Tibial artery (tissue), 4 donors: ENCODE measurements around the gene MRPL16.
"Not testable (repeated sequence)": the region's sequence is repeated elsewhere in the genome, so short reads cannot be mapped to it uniquely, and the experiment has no call there.

Experiments
- DNase-seq, 2 donors: peaks; one replicate each; pipeline ENCODE4 v3.0.0-alpha.2; 2019
- H3K27ac ChIP-seq, 2 donors: fragments of 200-600 bp; sonication (generic) in 1 of 2; 1 replicate in 1 of 2; 2 replicates in 1 of 2; pipeline ENCODE4 v1.5.1; 2018 to 2019; ENCODE audit warnings: mild to moderate bottlenecking in 1 of 2
- H3K27me3 ChIP-seq, 2 donors: fragments of 200-600 bp; sonication (generic) in 1 of 2; one replicate each; pipeline versions ENCODE4 v1.5.1 to v1.6.0; 2016 to 2019
- H3K36me3 ChIP-seq, 3 donors: fragments of 200-600 bp; sonication (generic) in 2 of 3; one replicate each; pipeline ENCODE4 v1.5.1; 2016 to 2019; ENCODE audit warnings: mild to moderate bottlenecking in 2 of 3
- H3K4me1 ChIP-seq, 4 donors: fragments of 200-600 bp; sonication (generic) in 2 of 4; 1 replicate in 3 of 4; 2 replicates in 1 of 4; pipeline ENCODE4 v1.5.1; 2016 to 2019
- H3K4me3 ChIP-seq, 2 donors: fragments of 200-600 bp; sonication (generic) in 1 of 2; 1 replicate in 1 of 2; 2 replicates in 1 of 2; pipeline ENCODE4 v1.5.1; 2018 to 2019; ENCODE audit warnings: mild to moderate bottlenecking in 2 of 2
- H3K9me3 ChIP-seq, 3 donors: fragments of 200-600 bp; sonication (generic) in 1 of 3; one replicate each; pipeline ENCODE4 v1.5.1; 2016 to 2019
- intact Hi-C: fragments of 100-400 bp; cut with DNase I; formaldehyde crosslinking; loops from one replicate; pipeline ENCODE4 v1.15.0; 2023; ENCODE audit warnings: low total_unique reads
- TF ChIP-seq, protein P1 (sequence below), 2 experiments: fragments of 200-600 bp in 1 of 2; fragments of 450-650 bp in 1 of 2; IDR thresholded peaks; one replicate each; pipeline ENCODE4 v1.5.1; 2017 to 2019; ENCODE audit warnings: antibody characterized with exemption in 2 of 2, mild to moderate bottlenecking in 1 of 2, moderate library complexity in 1 of 2

The MRPL16 gene

DNA sequence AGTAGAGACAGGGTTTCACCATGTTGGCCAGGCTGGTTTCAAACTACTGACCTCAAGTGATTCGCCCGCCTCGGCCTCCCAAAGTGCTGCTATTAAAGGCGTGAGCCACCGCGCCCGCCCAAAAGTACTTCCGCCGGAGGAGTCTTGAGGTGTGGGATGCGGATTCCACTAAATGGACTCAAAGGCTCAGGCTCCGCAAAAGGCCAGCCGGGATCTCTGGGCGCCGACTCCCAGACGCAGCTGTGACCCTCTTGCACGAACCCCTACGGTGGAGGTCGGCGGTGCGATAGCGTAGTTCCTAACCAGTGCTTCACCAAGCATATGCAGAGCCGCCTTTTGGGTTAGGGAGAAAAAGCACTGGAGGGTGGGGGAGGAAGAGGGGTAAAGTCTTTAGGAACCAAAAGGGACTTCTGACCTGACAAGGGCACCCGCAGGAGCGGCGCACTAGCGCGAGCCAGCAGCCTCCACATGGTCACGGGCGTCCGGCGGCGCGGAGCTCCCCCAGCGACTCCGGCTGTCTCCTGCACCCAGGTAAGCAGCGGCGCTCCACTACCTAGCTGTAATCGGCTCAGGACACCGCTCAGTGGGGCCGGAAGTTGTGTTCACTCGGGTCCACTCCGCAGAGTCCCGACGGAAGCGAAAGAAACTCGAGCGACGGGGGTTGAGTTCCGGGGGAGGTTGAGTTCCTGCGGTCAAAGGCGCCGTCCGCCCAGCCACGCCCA, at the start of gene MRPL16:
Gene MRPL16 (minus strand): TSS at position 590 of the 722 bp plus-strand sequence. CDS start 120 bp downstream, at position 470.
- TF ChIP-seq, protein P1, sequence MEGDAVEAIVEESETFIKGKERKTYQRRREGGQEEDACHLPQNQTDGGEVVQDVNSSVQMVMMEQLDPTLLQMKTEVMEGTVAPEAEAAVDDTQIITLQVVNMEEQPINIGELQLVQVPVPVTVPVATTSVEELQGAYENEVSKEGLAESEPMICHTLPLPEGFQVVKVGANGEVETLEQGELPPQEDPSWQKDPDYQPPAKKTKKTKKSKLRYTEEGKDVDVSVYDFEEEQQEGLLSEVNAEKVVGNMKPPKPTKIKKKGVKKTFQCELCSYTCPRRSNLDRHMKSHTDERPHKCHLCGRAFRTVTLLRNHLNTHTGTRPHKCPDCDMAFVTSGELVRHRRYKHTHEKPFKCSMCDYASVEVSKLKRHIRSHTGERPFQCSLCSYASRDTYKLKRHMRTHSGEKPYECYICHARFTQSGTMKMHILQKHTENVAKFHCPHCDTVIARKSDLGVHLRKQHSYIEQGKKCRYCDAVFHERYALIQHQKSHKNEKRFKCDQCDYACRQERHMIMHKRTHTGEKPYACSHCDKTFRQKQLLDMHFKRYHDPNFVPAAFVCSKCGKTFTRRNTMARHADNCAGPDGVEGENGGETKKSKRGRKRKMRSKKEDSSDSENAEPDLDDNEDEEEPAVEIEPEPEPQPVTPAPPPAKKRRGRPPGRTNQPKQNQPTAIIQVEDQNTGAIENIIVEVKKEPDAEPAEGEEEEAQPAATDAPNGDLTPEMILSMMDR (IDR thresholded peaks at IDR 0.05): no peak
- peak; percentile 79 to 89 for DNase-seq
- Histone ChIP-seq H3K36me3 (peaks cover 8 to 30% (median 29%) of the 10 kb centered on the region in 3 donors), H3K27me3 (no peaks in the 10 kb centered on the region), H3K4me1 (peaks cover 0 to 16% (median 8%) of the 10 kb centered on the region in 4 donors), H3K4me3 (peak within 1 kb of the TSS; percentile 83 to 94), H3K27ac (peak within 1 kb of the TSS; percentile 85), H3K9me3 (no peaks in the 10 kb centered on the region)
- intact Hi-C loops: no loop called here

DNA sequence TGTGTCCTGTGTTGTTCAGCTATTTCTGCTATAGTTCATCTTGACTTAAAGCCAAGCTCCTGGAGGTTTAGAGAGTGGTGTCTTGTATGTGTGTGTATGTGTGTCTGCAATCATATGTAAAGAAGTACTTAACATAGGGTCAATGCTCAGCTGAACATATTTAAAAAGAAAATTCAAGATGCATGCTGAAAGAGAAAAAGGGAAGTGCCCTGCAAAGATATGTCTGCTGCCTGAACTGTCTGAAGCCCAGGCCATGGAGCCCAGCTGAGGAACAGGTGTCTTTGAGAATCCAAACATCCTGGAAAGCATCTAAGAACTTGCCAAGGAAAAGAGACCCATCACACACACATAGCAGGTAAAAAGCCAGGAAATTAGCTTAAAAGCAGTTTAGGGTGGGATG, 49.1 kb upstream of the MRPL16 start:
- no peaks in the 10 kb centered on the region for H3K9me3 ChIP-seq
- H3K4me1 ChIP-seq: no peaks in the 10 kb centered on the region
- no peak for DNase-seq
- TF ChIP-seq, protein P1 (IDR thresholded peaks at IDR 0.05): no peak
- intact Hi-C loops: no loop called here
- no peaks in the 10 kb centered on the region for H3K36me3 ChIP-seq
- H3K27ac ChIP-seq: no peak overlapping the region
- no peak overlapping the region for H3K4me3 ChIP-seq
- no peaks in the 10 kb centered on the region for H3K27me3 ChIP-seq

DNA sequence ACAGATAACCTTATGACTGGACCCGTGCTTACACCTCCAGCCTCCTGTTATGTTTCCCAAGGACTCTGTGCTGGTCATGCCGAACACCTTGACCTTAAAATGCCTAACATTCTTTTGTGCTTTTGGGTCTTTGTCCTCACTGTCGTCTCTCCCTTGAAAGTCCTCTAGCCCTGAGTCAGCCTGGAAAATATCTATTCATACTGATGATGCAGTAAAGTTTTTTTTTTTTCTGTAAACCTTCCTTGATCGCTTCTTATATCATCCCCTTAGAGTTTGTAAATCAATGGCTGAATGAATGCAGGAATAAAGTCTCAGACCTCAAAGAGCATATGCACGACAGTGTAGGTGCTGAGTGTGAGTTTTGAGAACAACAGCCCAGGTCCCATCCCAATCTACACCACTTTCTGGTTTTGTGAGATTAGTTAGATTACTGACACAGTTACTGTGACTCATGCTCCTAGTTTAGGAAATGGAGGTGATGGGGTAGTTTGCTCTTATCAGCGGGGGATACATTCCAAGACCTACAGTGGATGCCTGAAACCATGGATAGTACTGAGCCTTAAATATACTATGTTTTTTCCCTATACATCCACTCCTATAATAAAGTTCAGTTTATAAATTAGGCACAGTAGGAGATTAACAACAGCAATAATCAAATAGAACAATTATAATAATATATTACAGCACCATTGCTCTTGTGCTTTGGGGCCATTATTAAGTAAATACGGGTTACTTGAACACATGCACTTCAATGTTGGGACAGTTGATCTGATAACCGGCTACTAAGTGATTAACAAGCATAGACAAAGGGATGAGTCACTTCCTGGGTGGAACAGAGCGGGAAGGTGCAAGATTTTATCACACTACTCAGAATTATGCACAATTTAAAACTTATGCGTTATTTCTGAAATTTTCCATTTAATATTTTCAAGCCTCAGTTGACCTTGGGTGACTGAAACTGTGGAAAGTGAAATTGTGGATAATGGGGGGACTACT, 47.2 kb upstream of the MRPL16 start:
- Histone ChIP-seq H3K36me3 (no peaks in the 10 kb centered on the region), H3K4me1 (no peaks in the 10 kb centered on the region), H3K27me3 (no peaks in the 10 kb centered on the region), H3K9me3 (no peaks in the 10 kb centered on the region), H3K4me3 (no peak overlapping the region), H3K27ac (no peak overlapping the region)
- intact Hi-C loops: no loop called here
- DNase-seq: no peak
- TF ChIP-seq, protein P1 (IDR thresholded peaks at IDR 0.05): no peak

DNA sequence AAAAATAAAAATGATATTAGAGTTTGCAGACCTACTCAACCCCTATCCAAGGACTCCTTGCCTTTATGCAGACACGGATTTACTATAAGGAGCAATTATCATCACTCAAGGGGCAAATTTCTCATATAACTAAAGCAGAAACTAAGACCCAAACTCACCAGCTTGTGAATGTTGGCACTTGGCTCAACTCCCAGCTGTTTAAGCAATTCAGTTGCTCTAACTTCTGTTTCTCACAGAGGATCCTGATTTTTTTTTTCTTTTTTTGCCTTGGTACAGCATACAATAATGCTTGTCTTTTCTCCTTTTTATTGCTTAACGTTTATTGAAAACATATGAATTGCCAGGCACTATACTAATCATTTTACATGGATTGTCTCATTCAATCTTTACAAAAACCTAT, 44.3 kb upstream of the MRPL16 start:
- Histone ChIP-seq H3K9me3 (no peaks in the 10 kb centered on the region), H3K36me3 (no peaks in the 10 kb centered on the region), H3K27me3 (no peaks in the 10 kb centered on the region), H3K27ac (no peak overlapping the region), H3K4me3 (no peak overlapping the region), H3K4me1 (no peaks in the 10 kb centered on the region)
- no peak for DNase-seq
- intact Hi-C loops: no loop called here
- TF ChIP-seq, protein P1 (IDR thresholded peaks at IDR 0.05): no peak

DNA sequence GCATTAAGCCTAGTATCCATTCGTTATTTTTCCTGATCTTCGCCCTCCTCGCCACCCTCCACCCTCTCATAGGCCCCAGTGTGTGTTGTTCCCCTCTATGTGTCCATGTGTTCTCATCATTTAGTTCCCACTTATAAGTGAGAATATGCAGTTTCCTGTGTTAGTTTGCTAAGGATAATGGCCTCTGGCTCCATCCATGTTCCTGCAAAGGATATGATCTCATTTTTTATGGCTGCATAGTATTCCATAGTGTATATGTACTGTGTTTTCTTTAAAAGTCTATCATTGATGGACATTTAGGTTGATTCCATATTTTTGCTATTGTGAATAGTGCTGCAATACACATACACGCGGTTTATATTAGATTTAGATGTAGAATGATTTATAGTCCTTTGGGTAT, 40.8 kb upstream of the MRPL16 start:
- H3K4me1 ChIP-seq, H3K36me3 ChIP-seq, H3K4me3 ChIP-seq, intact Hi-C loops, DNase-seq, H3K27ac ChIP-seq, H3K27me3 ChIP-seq, H3K9me3 ChIP-seq: not testable (repeated sequence)

DNA sequence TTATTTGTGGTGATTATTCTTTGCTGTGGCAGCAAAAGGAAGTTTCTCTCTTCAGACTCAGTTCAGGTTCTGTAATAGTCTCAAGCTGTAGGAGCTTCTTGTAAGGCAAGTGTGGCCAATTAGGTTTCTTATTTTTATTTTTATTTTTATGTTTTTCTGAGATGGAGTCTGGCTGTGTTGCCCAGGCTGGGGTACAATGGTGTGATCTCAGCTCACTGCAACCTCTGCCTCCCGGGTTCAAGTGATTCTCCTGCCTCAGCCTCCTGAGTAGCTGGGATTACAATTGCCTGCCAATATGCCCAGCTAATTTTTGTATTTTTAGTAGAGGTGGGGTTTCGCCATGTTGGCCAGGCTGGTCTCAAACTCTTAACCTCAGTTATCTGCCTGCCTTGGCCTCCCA, 39.0 kb upstream of the MRPL16 start:
- H3K4me1 ChIP-seq, intact Hi-C loops, H3K9me3 ChIP-seq, H3K36me3 ChIP-seq, H3K4me3 ChIP-seq, H3K27me3 ChIP-seq, H3K27ac ChIP-seq, DNase-seq: not testable (repeated sequence)
